GM12891 (cell line): ENCODE data around the gene C3.
"Not testable (repeated sequence)": the region's sequence is repeated elsewhere in the genome, so short reads cannot be mapped to it uniquely, and the experiment has no call there.

Experiments
- DNase-seq: peaks from one replicate; pipeline ENCODE4 v3.0.0; 2011; ENCODE audit warnings: low spot score; ENCODE audit not compliant: insufficient read length
- FAIRE-seq: peaks from 2 replicates; lab custom pipeline; 2011; peaks lifted over from hg19 to GRCh38; lab: Jason Lieb, UNC
- PAX5 ChIP-seq: IDR thresholded peaks from 2 replicates; pipeline ENCODE4 v1.6.1; 2011; ENCODE audit warnings: low read length, moderate library complexity, mild to moderate bottlenecking; ENCODE audit not compliant: insufficient read depth, severe bottlenecking
- POLR2A ChIP-seq: IDR thresholded peaks from 2 replicates; pipeline ENCODE4 v1.6.1; 2011; ENCODE audit warnings: low read depth, low read length, control low read depth
- POLR2AphosphoS5 ChIP-seq: IDR thresholded peaks from 2 replicates; pipeline ENCODE4 v1.6.1; 2011; ENCODE audit warnings: low read depth, low read length, control low read depth
- POU2F2 ChIP-seq: IDR thresholded peaks from 2 replicates; pipeline ENCODE4 v1.6.1; 2011; ENCODE audit warnings: low read depth, mild to moderate bottlenecking, control low read depth, low read length, moderate library complexity
- SPI1 ChIP-seq: IDR thresholded peaks from 2 replicates; pipeline ENCODE4 v1.6.1; 2011; ENCODE audit warnings: low read depth, low read length, control low read depth
- TAF1 ChIP-seq: IDR thresholded peaks from 2 replicates; pipeline ENCODE4 v1.6.1; 2011; ENCODE audit warnings: low read depth, low read length, control low read depth

C3 gene

GRCh38 chr19:6668691-6669090, 51.8 kb downstream of the C3 start:
- no peak for TF ChIP-seq POU2F2
- no peak for TF ChIP-seq TAF1
- TF ChIP-seq SPI1, result no peak
- TF ChIP-seq PAX5, result no peak
- no peak for TF ChIP-seq POLR2A
- no peak for TF ChIP-seq POLR2AphosphoS5
- peak; percentile 79 for FAIRE-seq
- no peak for DNase-seq

GRCh38 chr19:6667114-6667627, 53.3 kb downstream of the C3 start:
- DNase-seq, result no peak
- no peak for FAIRE-seq
- TF ChIP-seq SPI1, result no peak
- no peak for TF ChIP-seq POLR2AphosphoS5
- no peak for TF ChIP-seq POU2F2
- no peak for TF ChIP-seq PAX5
- no peak for TF ChIP-seq POLR2A
- TF ChIP-seq TAF1, result no peak

- no peak for DNase-seq
- TF ChIP-seq SPI1 (no peak), POLR2AphosphoS5 (no peak), TAF1 (no peak), PAX5 (no peak), POU2F2 (no peak)
- no peak for FAIRE-seq
Measured at GRCh38 chr19:6664916-6665315, 55.5 kb downstream of the C3 start.

- no peak for DNase-seq
- TF ChIP-seq POLR2AphosphoS5 (no peak), TAF1 (no peak), PAX5 (no peak), POU2F2 (no peak), POLR2A (no peak), SPI1 (no peak)
- FAIRE-seq, result peak; percentile 100
Measured at GRCh38 chr19:6663236-6664201, 56.9 kb downstream of the C3 start.

- peak; percentile 55 for FAIRE-seq
- DNase-seq, result no peak
- no peak for TF ChIP-seq POLR2AphosphoS5
- no peak for TF ChIP-seq POU2F2
- no peak for TF ChIP-seq POLR2A
- no peak for TF ChIP-seq PAX5
- TF ChIP-seq SPI1, result no peak
- no peak for TF ChIP-seq TAF1
Measured at GRCh38 chr19:6662702-6663101, 57.7 kb downstream of the C3 start.

GRCh38 chr19:6661509-6662244, 58.8 kb downstream of the C3 start:
- not testable (repeated sequence) for DNase-seq
- peak; percentile 87 for FAIRE-seq

GRCh38 chr19:6660930-6661329, 59.5 kb downstream of the C3 start:
- TF ChIP-seq POLR2AphosphoS5, result no peak
- no peak for TF ChIP-seq POLR2A
- TF ChIP-seq POU2F2, result no peak
- DNase-seq, result no peak
- FAIRE-seq, result no peak

- DNase-seq, result not testable (repeated sequence)
- peak; percentile 51 for FAIRE-seq
Measured at GRCh38 chr19:6656390-6656789, 64.1 kb downstream of the C3 start.

GRCh38 chr19:6654347-6655310, 65.8 kb downstream of the C3 start:
- FAIRE-seq, result peak; percentile 92
- TF ChIP-seq POLR2AphosphoS5, result no peak
- TF ChIP-seq POLR2A, result peak; percentile 73
- TF ChIP-seq SPI1, result peak; percentile 94
- DNase-seq, result no peak
